ENCODE measurements around the gene HSBP1L1. TPM values are rescaled to one million over a fixed set of nuclear protein-coding genes. Genes with fewer than 3 reads are reported as not detected.
A peak's percentile ranks its signal among the peaks of the same experiment; 100 is the strongest.

Gene HSBP1L1
- total RNA-seq, 1 donor from 2014 or later: 1.6 TPM

- Mint-ChIP-seq H3K4me1 (ENCODE audit: unreplicated experiment) (peaks cover 14% of the 10 kb centered on the region), H3K9me3 (ENCODE audit: unreplicated experiment) (no peaks in the 10 kb centered on the region), H3K27ac (ENCODE audit: unreplicated experiment) (no peak overlapping the region), H3K4me3 (ENCODE audit: unreplicated experiment) (no peak overlapping the region), H3K36me3 (ENCODE audit: unreplicated experiment) (no peaks in the 10 kb centered on the region), H3K27me3 (ENCODE audit: unreplicated experiment) (no peaks in the 10 kb centered on the region)
- no peak for DNase-seq (ENCODE audit: extremely low spot score, unreplicated experiment)
- no peak for TF ChIP-seq CTCF (IDR thresholded peaks at IDR 0.05)
Observed at GRCh38 chr18:79962835-79963657, 1.4 kb upstream of the HSBP1L1 start.

- Mint-ChIP-seq H3K4me3 (ENCODE audit: unreplicated experiment) (peak overlapping the region; percentile 40), H3K4me1 (ENCODE audit: unreplicated experiment) (peaks cover 14% of the 10 kb centered on the region), H3K27me3 (ENCODE audit: unreplicated experiment) (no peaks in the 10 kb centered on the region), H3K9me3 (ENCODE audit: unreplicated experiment) (no peaks in the 10 kb centered on the region), H3K36me3 (ENCODE audit: unreplicated experiment) (no peaks in the 10 kb centered on the region), H3K27ac (ENCODE audit: unreplicated experiment) (no peak overlapping the region)
- no peak for TF ChIP-seq CTCF (IDR thresholded peaks at IDR 0.05)
- DNase-seq (ENCODE audit: extremely low spot score, unreplicated experiment): no peak
Observed at GRCh38 chr18:79963658-79964329, 649 bp upstream of the HSBP1L1 start.

- no peak for DNase-seq (ENCODE audit: extremely low spot score, unreplicated experiment)
- Mint-ChIP-seq H3K9me3 (ENCODE audit: unreplicated experiment) (no peaks in the 10 kb centered on the region), H3K27me3 (ENCODE audit: unreplicated experiment) (no peaks in the 10 kb centered on the region), H3K27ac (ENCODE audit: unreplicated experiment) (peak overlapping the region; percentile 52), H3K4me1 (ENCODE audit: unreplicated experiment) (peaks cover 11% of the 10 kb centered on the region), H3K4me3 (ENCODE audit: unreplicated experiment) (peak overlapping the region; percentile 57), H3K36me3 (ENCODE audit: unreplicated experiment) (peaks cover 1% of the 10 kb centered on the region)
- no peak for TF ChIP-seq CTCF (IDR thresholded peaks at IDR 0.05)
Observed at GRCh38 chr18:79965119-79965902, 868 bp downstream of the HSBP1L1 start.

- peaks cover 27% of the 10 kb centered on the region for H3K36me3 Mint-ChIP-seq (ENCODE audit: unreplicated experiment)
- no peak for DNase-seq (ENCODE audit: extremely low spot score, unreplicated experiment)
Observed at GRCh38 chr18:79970419-79971133, 6.1 kb downstream of the HSBP1L1 start.

More at GRCh38 chr18:79970419-79971133, 6.1 kb downstream of the HSBP1L1 start:
- TF ChIP-seq CTCF (IDR thresholded peaks at IDR 0.05): no peak
- Mint-ChIP-seq H3K4me3 (ENCODE audit: unreplicated experiment) (no peak overlapping the region), H3K27ac (ENCODE audit: unreplicated experiment) (no peak overlapping the region), H3K9me3 (ENCODE audit: unreplicated experiment) (no peaks in the 10 kb centered on the region), H3K4me1 (ENCODE audit: unreplicated experiment) (peaks cover 3% of the 10 kb centered on the region), H3K27me3 (ENCODE audit: unreplicated experiment) (no peaks in the 10 kb centered on the region)

All from osteocyte (in vitro differentiated cells).